ENCODE data around the gene CNKSR3. TPM values are rescaled to one million over a fixed set of nuclear protein-coding genes. Genes with fewer than 3 reads are reported as not detected.

Gene CNKSR3
- total RNA-seq, 1 experiment from 2014 or later, result 5.6 TPM

DNA sequence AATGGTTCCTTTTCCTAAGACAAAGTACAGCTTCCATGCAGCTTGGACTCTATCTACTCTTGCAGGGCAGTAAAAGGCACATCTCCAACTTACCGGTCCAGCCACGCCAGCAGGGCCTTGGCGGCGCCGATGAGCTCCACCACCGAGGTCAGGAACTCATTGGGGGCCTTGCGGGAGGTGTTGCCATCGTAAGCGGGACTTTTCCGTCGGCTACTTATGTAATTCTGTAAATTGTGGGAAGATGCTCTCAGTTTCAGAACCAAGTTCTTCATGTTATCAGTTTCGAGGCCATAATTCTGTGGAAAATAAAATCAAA lies 68.5 kb downstream of the CNKSR3 start:
- H3K36me3 Mint-ChIP-seq (ENCODE audit: insufficient read depth in 1 of 3, low read depth in 3 of 3), result peaks cover 0 to 5% (median 2%) of the 10 kb centered on the region in 3 experiments; a peak in 5 of 7 replicates
- H3K14ac ChIP-seq (ENCODE audit: insufficient read depth, low read length), result no peak overlapping the region
- no peaks in the 10 kb centered on the region for H3K27me3 Mint-ChIP-seq (ENCODE audit: low read depth)
- no peaks in the 10 kb centered on the region for H4K20me1 ChIP-seq (ENCODE audit: control insufficient read depth, insufficient read depth, insufficient read length)
- H3K9ac ChIP-seq (ENCODE audit: extremely low read depth, insufficient read length, low read length), result no peak overlapping the region
- DNase-seq, result no peak
- H4K91ac ChIP-seq (ENCODE audit: insufficient read length, low read depth, low read length), result no peak overlapping the region
- no peak overlapping the region for H2BK5ac ChIP-seq (ENCODE audit: insufficient read length, low read length)
- H2BK20ac ChIP-seq (ENCODE audit: low read depth, low read length, poor library complexity, severe bottlenecking), result no peak overlapping the region
- H4K8ac ChIP-seq (replicated peaks; ENCODE audit: insufficient read length, low read depth, low read length), result no peak overlapping the region
- no CpG with 5 or more reads among the region's 12 CpGs for WGBS (ENCODE audit: extremely low coverage, insufficient read length, low lambda C conversion rate)
- H3K56ac ChIP-seq (ENCODE audit: insufficient read length, low read depth, low read length), result no peak overlapping the region
- no peak overlapping the region for H3K27ac Mint-ChIP-seq
- no peak overlapping the region for H3K23ac ChIP-seq (ENCODE audit: insufficient read length, low read depth, low read length)
- H3K18ac ChIP-seq (ENCODE audit: insufficient read length, low read depth, low read length), result no peak overlapping the region
- no peaks in the 10 kb centered on the region for H3K79me1 ChIP-seq (ENCODE audit: insufficient read depth, low read depth, low read length, poor library complexity, severe bottlenecking)
- H3K4ac ChIP-seq (ENCODE audit: low read depth, low read length), result no peak overlapping the region
- no peak overlapping the region for H4K5ac ChIP-seq (ENCODE audit: insufficient read length, low read depth, low read length)
- no peak overlapping the region for H3T11ph ChIP-seq (ENCODE audit: low read length)
- no peaks in the 10 kb centered on the region for H3K79me2 ChIP-seq (ENCODE audit: insufficient read depth, low read length)
- H2AK5ac ChIP-seq (ENCODE audit: insufficient read length, low read length), result no peak overlapping the region
- no peak overlapping the region for H2BK15ac ChIP-seq (ENCODE audit: low read depth, low read length)
- 0 out of 4 replicates have a peak, but pooled peaks cover 0 to 2% of the 10 kb centered on the region in 2 experiments for H3K4me1 Mint-ChIP-seq
- no peaks in the 10 kb centered on the region for H3K9me3 Mint-ChIP-seq
- no peak overlapping the region for H3K4me2 ChIP-seq (ENCODE audit: insufficient read depth, insufficient read length, low read length)
- H3K9me3 ChIP-seq (ENCODE audit: control insufficient read depth, low read depth, low read length), result no peaks in the 10 kb centered on the region
- no peaks in the 10 kb centered on the region for H3K4me1 ChIP-seq (ENCODE audit: insufficient read depth, low read length)
- H2AFZ ChIP-seq (ENCODE audit: low read length), result no peak overlapping the region
- no peak overlapping the region for H2BK12ac ChIP-seq (ENCODE audit: insufficient read length, low read depth, low read length)
- H3K27me3 ChIP-seq (ENCODE audit: insufficient read depth, low read length), result no peaks in the 10 kb centered on the region
- H3K23me2 ChIP-seq (ENCODE audit: insufficient read length, low read depth, low read length, poor library complexity, severe bottlenecking), result no peaks in the 10 kb centered on the region
- TF ChIP-seq, protein P1, sequence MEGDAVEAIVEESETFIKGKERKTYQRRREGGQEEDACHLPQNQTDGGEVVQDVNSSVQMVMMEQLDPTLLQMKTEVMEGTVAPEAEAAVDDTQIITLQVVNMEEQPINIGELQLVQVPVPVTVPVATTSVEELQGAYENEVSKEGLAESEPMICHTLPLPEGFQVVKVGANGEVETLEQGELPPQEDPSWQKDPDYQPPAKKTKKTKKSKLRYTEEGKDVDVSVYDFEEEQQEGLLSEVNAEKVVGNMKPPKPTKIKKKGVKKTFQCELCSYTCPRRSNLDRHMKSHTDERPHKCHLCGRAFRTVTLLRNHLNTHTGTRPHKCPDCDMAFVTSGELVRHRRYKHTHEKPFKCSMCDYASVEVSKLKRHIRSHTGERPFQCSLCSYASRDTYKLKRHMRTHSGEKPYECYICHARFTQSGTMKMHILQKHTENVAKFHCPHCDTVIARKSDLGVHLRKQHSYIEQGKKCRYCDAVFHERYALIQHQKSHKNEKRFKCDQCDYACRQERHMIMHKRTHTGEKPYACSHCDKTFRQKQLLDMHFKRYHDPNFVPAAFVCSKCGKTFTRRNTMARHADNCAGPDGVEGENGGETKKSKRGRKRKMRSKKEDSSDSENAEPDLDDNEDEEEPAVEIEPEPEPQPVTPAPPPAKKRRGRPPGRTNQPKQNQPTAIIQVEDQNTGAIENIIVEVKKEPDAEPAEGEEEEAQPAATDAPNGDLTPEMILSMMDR (conservative IDR thresholded peaks at IDR 0.05), result no peak
- no peak overlapping the region for H2BK120ac ChIP-seq (ENCODE audit: low read depth, low read length, poor library complexity, severe bottlenecking)
- no peak overlapping the region for H3K27ac ChIP-seq (ENCODE audit: insufficient read length, low read depth, low read length)
- no peak overlapping the region for H3K4me3 Mint-ChIP-seq

All from H9 (cell line).